GM18873 (cell line): ENCODE results near the gene CRABP2.

Source experiments
- ATAC-seq: cut with Tn5 transposase; IDR thresholded peaks from one replicate; pipeline ENCODE4 v1.9.1; 2021; ENCODE audit warnings: mild to moderate bottlenecking, moderate library complexity, moderate number of reproducible peaks; ENCODE audit not compliant: unreplicated experiment, low FRiP score

CRABP2 gene

DNA sequence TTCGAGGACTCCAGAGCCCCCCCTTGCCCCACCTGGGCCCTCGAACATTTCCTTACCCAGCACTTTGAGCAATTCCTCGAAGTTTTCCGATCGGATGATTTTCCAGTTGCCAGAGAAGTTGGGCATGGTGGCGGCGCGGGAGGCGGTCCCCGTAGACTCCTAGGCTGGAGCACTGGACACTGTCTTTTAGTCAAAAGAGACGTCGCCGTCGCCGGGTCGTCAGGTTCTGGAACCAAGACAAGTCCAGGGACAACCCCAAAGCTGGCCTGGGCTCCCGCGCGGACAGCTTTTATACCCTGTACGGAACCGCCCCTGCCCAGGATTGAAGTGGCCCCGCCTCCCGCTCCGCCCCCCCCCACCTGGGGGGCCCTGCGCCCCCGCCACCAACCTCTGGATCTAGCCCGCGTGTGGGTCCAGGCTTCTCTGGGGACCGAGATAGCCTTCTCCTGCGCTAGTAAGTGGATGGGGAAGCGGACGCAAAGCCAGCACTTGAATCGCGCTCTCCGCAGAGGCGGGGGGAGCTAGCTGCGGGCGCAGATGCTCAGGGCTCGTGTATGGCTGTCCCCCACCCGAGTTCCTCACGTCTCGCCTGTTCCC lies at the start of gene CRABP2:
CRABP2 (minus strand) TSS at position 263 of the 597 bp plus-strand sequence; CDS start at position 126, 137 bp downstream.
- ATAC-seq: no peak

DNA sequence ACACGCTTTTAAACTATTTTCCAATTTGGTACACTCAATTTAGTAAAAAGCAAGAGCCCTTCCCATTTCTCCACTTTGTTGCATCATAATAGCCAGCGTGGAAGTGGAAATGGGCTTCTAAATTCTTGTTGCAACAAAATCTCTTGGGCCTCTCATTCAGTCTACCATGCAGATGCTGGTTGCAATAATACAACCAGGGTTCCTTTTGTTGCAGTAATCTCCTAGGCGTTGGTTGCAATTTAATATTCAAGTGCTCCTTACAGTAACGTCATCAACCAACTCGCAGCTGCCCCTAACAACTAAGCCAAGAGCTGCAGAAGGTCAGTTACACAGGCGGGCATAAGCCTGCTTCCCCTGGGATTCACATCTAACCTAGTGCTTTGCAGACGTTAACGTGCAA lies 48.8 kb upstream of the CRABP2 start:
- ATAC-seq: no peak

DNA sequence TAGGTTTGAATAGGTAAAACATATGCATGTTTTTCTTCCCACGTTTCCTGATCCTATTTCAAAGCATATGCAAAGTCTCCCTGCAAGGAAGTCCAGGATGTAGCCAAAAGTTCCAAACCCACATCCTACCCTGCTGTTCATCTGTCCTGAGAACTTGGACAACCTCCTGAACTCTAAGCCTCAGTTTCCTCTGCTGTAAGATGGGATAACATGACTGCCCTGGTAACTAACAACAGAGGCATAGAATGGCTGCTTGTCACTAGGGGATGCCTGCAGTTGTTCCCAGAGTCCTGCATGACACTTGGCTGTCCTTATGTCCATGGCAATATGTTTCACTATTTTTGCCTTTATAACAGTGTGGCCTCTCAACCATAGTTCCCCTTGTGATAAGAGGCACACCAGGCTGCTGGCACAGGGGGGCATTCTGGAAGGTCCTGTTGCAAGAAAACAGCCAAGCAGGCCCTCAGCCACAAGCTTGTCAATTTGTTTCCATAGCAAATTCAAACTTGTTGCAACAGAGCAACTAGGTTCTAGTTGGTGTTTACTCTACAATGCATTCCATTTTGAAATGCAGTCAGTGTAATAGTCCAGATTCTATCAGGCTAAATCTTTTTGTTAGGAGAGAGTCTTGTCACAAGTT lies 47.6 kb upstream of the CRABP2 start:
- no peak for ATAC-seq

DNA sequence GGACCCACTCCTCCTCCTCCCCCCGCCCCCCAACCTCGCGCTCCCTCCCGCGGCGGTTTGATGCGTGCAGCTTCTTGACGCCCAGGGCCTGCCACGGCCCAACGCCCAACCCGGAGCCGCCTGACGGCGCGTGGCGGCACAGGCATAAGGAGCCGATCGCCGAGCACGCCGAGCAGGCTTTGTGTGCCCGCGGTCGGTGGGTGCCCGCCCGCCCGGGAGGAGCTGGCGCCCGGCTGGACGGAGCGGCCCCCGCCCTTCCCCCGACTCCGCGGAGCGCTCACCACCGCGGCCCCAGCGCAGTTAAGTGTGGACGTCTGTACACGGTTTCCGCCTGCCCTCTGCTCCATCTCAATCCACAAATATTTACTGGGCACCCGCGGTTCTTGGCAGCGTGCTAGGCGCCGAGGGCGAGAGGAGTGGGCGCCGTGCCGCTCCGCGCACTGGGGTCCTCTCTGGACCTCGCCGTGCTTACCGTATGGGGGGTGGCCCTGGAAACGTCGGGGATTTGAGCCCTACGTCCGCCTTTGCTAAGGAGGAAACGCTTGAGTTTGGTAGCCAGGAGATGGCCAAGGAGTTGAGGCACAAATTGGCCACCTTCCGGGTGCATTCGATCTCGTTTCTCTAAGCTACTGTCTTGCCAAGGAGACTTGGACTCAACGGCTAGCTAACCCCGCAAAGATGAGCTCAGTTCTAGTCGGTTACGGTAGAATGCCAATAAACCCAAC lies 46.5 kb upstream of the CRABP2 start:
- peak; percentile 41 for ATAC-seq

DNA sequence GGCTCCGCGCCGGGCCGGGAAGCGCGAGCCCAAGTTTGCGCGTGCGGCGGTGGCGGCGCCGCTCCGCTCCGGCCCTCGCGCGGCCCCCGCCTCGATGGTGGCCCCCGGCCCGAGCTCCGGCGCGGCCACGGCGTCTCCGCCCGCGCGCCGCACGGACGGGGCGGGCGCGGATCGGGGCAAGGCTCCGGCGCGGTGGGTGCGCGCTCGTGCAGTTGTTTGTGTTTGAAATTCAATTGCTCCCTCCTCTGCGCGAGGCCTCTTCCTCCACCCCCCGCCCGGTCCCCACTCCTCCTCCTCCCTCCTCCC lies 46.0 kb upstream of the CRABP2 start, which contains the start of gene HDGF:
HDGF (minus strand) TSS at position 225 of the 306 bp plus-strand sequence. CDS start 246 bp downstream, outside the sequence.
- ATAC-seq: peak; percentile 12

DNA sequence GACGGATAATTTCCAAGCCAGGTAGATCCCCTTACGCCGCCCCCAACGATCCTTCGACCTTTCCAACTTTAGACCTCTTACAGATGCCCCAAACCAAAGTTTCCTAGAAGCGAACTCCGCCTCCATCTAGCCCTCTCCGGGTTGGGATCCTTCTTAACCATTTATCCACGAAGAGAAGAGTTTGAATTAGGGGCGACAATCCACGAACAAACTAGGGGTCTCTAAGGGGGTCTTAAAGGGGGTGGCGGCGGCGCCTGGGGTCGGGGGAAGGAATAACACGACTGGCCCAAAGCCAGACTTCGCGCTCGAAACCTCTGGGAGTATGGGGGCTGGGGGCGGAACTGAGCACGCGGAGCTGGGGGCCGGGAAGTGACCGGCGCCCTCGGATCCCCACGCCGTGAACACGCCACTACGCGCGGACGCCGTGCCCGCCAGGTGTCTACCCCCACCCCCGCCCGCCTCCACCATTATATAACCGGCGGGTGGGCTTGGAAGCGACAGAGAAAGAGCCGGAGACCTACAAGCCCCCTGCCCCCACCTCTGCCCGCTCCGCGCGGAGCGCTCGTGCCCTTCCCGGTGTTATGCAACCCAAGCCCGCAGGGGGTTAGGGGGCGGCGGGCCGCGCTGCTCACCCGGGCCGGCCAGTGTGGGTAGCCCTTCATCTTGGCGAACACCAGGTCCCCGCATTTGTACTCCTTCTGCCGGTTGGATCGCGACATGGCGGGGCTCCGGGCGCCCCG lies 45.5 kb upstream of the CRABP2 start:
- peak; percentile 9 for ATAC-seq

DNA sequence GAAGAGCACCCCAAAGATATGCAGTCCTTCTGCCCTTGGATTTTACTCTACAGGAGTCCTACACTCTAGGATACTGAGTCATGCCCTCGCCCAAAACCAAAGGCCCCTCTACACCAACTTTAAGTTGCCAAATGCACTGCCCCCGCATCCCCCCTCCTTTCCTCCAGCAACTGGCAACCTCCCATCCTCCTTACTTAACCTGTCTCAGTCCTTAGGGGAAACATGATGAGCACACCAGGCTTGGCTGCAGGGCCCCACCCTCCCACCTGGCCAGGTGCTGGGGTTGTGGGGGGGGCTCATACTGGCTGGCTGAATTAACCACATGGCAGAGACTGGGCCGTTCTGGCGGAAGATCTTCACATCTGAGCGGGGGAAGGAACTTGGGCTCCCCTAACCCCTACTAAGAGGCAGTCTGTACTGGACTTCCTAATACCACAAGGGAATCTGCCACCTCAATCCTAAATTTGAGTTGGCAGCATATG lies 44.8 kb upstream of the CRABP2 start:
- no peak for ATAC-seq

DNA sequence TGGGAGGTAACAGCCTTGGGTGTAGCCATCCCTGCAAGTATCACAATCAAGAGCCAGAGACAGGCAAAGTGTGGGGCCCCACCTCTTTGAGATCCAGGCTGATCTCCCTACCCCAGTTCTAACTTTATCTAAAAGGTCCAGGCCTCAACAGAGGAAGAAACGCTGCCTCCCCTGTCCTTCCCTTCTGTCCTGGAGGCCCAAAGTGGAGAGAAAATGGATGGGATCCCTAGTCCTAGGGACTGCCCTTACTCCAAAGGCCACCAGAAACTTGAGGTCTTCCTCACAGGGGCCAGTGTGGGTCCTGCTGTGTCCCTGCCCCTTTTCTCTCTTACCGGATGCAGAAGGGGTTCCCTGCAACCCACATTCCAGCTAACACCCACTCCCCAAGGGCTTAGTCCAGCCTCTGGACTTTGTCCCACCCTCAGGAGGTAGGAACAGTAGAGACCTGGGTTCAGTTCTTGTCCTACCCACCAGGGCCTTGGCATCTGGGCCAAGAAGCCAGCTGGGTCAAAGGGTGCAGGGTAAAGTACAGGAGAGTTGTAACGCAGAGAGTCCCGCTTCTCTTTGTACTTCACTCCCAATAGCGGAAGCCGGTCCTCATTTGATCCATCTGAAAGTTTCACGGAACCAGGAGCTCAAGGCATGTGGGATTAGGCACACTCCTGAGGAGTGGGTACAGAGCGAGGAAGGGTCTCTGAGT lies 44.2 kb upstream of the CRABP2 start:
- ATAC-seq: no peak

DNA sequence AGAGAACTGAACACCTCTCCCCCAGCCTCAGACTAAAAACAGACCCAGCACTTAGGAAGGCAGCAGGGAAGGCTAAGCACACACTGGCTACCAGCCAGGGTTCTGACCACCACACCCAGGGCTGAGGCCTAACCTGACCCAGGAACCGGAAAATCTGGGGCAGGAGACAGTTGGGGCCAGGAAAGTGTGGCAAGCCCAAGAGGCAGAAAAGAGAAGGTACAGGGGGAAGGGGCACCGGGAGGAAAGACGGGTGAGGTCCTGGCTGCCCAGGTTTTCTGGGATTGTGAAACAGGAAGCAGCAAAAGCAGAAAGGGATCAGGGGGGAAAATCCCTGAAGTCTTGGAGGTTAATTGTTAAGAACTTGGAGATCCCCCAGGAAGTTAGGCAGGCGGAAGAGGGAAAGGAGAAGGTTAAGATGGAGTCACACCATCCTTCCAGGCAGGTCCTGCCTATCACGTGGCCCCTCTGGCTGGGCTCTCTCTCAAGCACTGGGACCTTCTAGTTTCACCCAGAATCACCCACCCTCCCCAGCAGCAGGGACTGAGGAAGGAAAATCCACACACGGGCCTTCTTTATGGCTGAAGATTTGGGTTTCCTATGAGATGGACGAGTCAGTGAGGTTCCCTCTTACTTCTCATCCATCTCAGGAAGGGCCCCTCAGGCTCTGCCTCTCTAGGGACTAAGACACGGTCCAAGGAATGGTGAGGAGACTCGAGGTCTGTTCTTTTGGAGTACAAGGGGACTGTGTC lies 43.5 kb upstream of the CRABP2 start:
- no peak for ATAC-seq

DNA sequence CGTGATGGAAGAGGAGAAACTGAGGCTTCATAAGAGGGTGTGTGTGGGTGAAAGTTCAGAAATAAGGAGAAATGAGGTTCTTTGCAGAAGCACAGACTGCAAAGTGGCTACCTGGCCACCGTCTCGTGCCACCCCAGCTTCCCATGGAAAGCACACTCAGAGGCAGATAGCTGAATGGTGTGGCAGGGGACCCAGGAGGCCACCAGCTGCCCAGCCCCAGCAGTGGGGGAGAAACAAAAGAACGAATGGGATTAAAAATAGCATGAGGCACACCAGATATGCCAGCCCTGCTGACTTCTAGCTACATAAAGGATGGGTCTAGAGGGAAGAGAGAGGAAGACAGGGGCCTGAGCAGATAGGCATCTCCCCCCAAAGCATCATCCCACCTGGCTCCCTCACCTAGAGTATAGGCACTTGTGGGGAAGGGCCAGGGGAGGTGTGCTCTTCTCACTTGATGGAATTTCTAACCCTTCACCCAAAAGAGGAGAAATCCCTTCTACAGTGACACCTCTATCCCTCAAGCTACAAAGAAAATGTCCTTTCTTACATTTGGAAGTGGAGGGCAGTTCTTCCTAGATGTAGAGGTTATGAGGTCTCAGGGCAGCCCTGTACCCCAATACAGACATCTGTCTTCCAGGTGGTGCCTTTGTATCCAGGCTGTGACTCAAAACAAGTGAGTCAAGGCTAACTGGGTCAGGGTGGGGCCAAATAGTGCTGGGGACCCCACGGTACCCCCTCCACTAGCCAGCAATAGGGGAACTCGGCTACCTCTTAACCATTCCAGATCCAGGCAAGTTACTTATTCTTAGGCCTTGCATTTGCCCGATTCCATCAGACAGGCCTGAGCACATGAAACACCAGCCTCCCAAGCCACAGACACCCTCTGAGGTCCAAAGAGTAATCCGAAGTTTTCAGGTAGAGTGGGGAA lies 42.6 kb upstream of the CRABP2 start:
- ATAC-seq: no peak

DNA sequence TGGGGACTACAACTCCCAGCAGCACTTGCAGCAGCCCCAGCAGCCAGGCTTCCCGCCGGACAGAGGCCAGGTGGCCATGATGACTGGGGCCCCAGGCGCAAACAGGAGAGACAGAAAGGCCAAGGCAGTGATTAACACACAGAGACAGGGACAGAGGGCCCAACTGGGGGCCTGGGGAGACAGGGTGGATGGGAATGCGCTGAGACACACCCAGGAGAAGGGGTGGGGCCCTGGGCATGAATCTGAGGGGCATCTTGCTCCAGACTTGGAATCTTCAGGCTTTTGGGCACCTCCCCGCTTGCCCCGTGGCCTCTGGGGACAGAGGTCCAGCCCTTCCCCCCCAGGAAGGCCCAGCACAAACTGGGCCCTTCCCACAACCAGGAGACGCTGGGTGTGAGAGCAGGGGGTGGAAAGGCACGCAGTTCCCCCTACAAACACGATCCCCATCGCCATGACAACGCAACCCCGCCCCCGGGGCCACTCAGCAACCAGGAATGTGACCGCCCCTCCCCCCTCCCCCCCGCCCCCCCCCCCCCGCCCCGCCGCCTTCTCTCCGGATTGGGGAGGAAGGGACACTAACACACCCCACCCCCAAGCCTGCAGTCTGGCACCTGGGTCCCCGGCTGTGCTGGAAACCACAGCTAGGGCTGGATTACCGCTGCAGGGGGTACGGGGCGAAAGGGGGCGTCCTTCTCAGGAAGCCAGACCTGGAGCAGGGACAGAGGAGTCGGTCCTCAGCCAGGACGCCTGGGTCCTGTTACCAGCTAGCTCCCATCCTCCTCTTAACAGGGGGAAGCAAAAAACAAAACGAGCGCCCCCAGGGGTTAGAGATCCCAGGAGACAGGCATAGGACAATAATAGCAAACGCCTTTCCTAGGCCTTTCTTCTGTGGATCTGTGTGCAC lies 41.6 kb upstream of the CRABP2 start:
- no peak for ATAC-seq

DNA sequence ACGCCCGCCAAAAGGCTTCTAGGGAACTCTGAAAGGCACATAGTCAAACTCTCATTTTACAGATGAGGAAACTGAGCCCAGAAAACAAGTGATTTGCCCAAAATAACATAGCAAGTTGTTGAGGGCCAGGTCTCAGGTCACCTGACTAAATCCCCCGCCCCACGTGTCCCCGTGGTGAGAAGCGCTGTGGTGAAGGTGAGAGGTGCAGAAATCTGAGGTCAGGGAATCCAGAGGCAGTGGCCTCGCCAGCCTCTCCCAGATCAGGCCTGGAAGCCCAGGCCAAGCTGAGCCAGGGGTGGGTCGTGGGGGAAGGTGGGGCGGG lies 41.0 kb upstream of the CRABP2 start:
- no peak for ATAC-seq

DNA sequence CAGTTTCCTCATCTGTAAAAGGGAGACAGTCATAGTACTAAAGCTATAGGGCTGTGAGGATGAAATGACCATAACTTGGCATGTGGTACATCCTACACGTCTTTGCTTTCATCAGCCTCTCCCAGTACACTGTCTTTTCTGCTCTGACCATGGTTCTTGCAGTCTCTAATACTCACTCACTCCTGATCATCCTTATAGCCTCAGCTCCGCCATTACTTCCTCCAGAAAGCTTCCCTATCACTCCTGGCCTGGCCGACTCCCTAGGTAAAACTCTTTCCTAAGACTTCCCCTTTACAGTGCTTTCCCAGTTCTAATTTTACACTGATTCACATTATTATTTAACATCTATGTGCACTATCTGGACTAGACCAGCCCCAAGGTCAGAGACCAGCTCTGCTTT lies 40.5 kb upstream of the CRABP2 start:
- ATAC-seq: no peak

DNA sequence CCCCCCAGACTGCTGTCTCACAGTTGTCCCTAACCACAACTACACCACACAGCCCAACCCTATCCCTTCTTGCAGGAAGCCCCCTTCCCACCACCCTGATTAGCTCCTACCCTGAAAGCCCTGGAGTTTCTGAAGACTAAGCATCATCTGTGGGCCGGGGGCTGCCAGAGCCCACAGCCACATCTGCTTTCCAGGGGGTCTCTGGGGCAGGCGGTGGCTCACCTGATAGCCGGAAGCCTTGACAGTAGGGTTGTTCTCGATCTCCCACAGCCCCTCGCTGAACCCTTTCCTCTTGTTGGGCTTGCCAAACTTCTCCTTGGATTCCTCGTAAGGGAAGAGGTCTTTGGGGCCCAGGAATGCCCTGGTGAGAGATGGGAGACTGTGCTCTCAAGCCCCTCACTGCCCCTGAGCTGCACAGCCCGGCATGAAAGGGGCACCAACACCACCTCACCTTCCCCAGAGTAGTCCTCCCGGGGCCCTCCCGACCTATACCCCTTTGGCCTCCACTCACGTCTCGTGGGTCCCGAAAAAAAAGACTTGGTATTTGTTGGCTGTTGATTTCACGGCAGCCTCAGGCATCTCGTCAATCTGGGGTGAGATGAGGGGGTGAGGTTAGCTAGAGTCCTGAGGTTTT lies 39.5 kb upstream of the CRABP2 start:
- ATAC-seq: no peak

DNA sequence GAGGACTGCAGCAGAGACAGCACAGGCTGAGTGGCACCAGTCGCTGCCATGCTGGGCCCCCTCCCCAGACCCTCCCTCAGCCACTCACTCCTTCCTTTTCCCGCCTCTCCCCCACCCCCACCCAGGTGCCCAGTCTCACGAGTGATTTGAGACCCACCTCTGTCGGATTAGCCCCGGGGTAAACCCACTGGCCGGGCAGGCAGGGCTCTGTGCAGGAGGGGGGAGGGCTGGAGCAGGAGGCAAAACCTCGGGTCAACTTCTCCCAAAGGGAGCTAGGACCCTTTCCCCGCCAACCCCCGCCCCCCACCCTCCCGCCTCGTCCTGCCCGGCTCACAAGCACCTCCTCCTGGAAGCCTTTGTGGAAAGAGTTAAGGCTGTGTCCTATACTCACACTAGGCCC lies 39.0 kb upstream of the CRABP2 start:
- no peak for ATAC-seq

DNA sequence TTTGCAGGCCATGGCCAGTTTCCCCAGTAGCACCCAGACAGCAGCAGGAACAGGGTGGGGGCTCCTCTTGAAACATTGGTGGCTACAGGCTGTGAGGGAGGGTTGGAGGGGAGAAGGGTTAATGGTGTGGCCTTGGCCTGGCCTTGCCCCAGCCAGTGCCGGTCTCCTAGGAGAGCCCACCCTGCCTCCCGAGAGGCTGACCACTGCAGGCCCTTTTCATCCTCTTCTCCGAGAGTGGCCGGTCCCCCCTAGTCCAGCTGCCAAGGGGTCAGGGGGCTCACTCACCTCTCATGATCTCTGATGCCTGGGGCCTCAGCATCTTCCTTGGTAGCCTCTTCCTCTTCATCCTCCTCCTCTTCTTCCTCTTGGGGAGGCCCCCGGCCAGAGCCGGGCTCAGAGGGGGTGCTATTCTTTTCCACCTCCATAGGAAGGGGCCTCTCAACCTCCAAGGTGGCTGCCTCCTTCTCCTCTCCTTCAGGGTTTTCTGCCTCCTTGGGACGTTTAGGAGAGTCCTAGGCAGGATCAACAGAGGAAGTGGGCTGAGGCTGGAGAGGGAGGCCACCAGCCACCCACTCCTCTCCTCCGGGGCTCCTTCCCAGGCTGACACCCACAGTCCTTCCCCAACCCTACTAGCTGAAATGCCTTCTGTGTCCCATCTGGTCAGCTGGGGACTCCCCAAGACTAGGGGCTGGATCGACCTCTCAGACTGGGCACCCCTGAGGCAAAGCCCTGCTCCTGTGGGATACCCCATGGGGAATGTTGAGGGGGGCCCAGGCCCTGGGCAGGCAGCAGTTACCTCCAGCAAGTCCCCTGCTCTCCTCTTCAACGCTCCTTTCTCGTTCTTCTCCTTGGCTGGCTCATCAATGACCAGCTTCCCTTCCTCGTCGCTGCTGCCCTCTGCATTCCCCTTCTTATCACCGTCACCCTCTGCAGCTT lies 38.3 kb upstream of the CRABP2 start:
- no peak for ATAC-seq
